Epithelial cell of proximal tubule (primary cell): Measurements from ENCODE around the gene PDE1C. TPM values are rescaled to one million over a fixed set of nuclear protein-coding genes. Genes with fewer than 3 reads are reported as not detected.

ENCODE experiments used
- DNase-seq: peaks from one replicate; pipeline ENCODE4 v3.0.0-alpha.2; 2011; ENCODE audit warnings: low read depth
- H3K4me3 ChIP-seq: 2 replicates; pipeline ENCODE4 v1.5.1; 2011; ENCODE audit warnings: low read depth, mild to moderate bottlenecking, low read length
- CTCF ChIP-seq: conservative IDR thresholded peaks from 2 replicates; pipeline ENCODE4 v1.5.1; 2012; ENCODE audit warnings: low read depth, mild to moderate bottlenecking, low read length
- total RNA-seq: library from RNA; depleted of rRNA; stranded (reverse); fragments of >200 nt; gene quantifications from 2 replicates; pipeline ENCODE4 v1.2.3, GENCODE V29; 2015

The PDE1C gene
- total RNA-seq, 1 donor from 2014 or later = 5.9 TPM

- no peak for DNase-seq
- no peak overlapping the region for H3K4me3 ChIP-seq
- TF ChIP-seq CTCF = no peak
Measured at GRCh38 chr7:32075612-32076011, 5.4 kb upstream of the PDE1C start.

- DNase-seq = no peak
- no peak for TF ChIP-seq CTCF
- no peak overlapping the region for H3K4me3 ChIP-seq
Measured at GRCh38 chr7:32074787-32075585, 4.8 kb upstream of the PDE1C start.

- no peak for TF ChIP-seq CTCF
- DNase-seq = no peak
- no peak overlapping the region for H3K4me3 ChIP-seq
Measured at GRCh38 chr7:32073533-32073932, 3.3 kb upstream of the PDE1C start.

- no peak overlapping the region for H3K4me3 ChIP-seq
- no peak for TF ChIP-seq CTCF
- no peak for DNase-seq
Measured at GRCh38 chr7:32072397-32072796, 2.2 kb upstream of the PDE1C start.

GRCh38 chr7:32071466-32072091 lies 1.4 kb upstream of the PDE1C start:
- peak overlapping the region; percentile 64 for H3K4me3 ChIP-seq
- DNase-seq = no peak
- TF ChIP-seq CTCF = no peak

GRCh38 chr7:32070051-32070405 lies 179 bp downstream of the PDE1C start:
- TF ChIP-seq CTCF = no peak
- peak overlapping the region; percentile 64 for H3K4me3 ChIP-seq
- no peak for DNase-seq
